Skin epidermis (tissue), 12 donors: ENCODE results near the gene DCLK3.

Experiments
- H3K27ac ChIP-seq, 21 experiments: fragments of 200-600 bp; sonication (generic) in 11 of 21; one replicate each; pipeline ENCODE4 v1.5.0; 2020; ENCODE audit warnings: mild to moderate bottlenecking in 3 of 21, inconsistent platforms in 2 of 21, moderate library complexity in 2 of 21
- H3K4me3 ChIP-seq, 7 experiments: fragments of 200-600 bp; sonication (generic) in 2 of 7; one replicate each; pipeline ENCODE4 v1.5.0; 2020; ENCODE audit warnings: inconsistent platforms in 2 of 7, mild to moderate bottlenecking in 2 of 7, moderate library complexity in 1 of 7

Gene DCLK3

DNA sequence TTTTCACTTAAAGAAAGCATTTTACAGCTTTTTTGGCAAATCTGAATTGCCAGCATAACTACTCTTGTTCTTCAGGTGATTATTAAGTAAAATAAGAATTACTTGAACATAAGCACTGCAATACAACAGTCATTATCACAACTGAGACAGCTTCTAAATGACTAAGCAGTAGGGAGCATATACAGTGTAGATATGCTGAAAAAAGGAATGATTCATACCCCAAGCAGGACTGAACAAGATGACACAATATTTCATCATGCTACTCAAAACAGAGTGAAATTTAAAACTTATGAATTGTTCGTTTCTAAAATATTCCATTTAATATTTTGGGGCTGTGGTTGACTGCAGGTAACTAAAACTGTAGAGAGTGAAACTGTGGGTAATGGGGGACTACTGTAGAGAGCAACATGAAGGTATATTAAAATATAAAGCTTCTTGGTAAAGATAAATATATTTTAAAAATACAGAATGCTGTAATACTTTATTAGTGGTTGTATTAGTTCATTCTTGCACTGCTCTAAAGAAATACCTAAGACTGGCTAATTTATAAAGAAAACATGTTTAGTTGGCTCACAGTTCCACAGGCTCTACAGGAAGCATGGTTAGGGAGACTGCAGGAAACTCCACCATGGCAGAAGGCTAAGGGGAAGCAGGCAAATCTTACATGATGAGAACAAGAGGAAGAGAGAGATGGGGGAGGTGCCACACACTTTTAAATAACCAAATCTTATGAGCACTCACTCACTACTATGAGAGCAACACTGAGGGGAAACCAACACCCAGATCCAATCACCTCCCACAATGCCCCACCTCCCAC is 84.8 kb downstream of the DCLK3 start:
- Histone ChIP-seq H3K27ac (no peak overlapping the region), H3K4me3 (no peak overlapping the region)

DNA sequence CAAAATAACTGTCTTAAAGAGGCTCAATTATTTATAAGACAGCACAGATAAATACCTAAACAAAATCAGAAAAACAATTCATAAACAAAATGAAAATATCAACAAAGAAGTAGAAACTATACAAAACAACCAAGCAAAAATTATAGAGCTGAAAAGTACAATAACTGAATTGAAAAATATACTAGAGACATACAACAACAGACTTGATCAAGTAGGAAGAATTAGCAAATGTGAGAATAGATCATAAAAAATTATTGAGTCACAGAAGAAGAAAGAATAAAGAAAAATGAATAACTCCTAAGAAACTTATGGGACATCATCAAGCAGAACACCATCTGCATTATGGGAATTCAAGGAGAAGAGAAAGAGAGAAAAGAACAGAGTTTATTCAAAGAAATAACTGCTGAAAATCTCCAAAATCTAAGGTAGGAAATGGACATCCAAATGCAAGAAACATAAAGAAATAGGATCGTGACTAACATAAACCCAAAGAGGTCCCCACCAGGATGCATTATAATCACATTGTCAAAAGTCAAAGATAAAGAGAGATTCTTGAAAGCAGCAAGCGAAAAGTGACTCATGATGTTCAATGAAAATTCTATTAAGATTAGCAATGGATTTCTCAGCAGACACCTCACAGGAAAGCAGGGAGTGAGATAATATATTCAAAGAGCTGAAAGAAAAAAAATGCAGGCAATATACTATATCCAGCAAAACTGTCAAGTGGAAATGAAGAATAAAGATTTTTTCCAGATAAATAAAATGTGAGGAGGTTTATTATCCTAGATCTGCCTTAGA is 85.9 kb downstream of the DCLK3 start:
- Histone ChIP-seq H3K4me3 (no peak overlapping the region), H3K27ac (no peak overlapping the region)

DNA sequence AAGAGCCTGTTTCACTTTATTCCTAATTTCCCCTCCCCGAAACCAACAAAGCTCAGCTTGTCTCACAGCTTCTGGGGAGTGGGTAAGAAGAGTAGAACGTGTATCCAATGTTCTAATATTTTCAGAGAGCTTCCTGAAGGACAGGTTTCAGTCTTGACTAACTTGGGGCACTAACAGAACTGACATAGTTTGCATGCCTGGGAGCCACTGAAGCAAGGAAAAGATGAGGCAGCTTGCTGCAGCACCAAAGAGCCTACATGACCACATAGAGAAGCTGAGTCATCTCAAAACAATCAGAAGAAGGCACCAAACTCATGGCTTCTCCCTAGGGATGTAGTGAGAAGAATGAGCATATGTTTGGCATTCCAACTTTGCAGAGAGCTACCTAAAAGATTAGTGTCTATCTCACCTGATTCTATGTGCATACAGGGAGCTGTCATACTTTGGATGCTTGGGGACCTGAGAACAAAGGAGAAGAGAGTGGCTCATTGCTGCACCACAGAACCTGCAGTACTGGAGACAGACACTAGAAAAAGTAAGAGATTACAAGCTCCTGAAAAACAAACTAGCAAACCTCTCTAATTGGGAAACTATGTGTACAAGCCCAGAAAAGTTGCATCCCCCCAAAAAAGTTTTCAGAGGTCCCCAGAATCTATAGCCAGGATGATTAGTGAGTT is 86.9 kb downstream of the DCLK3 start:
- no peak overlapping the region for H3K27ac ChIP-seq
- no peak overlapping the region for H3K4me3 ChIP-seq

DNA sequence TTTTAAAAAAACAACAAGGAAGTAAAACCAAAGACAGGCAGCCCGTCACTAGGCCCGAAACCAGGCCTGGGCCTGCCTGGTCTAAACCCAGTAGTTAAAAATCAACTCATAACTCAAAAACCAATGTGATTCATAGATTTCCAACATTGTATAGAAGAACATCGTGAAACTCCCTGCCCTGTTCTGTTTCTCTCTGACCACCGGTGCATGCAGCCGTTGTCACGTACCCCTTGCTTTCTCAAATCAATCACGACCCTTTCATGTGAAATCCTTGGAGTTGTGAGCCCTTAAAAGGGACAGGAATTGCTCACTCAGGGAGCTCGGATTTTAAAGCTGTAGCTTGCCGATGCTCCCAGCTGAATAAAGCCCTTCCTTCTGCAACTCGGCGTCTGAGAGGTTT is 89.5 kb downstream of the DCLK3 start:
- Histone ChIP-seq H3K4me3 (no peak overlapping the region), H3K27ac (no peak overlapping the region)

DNA sequence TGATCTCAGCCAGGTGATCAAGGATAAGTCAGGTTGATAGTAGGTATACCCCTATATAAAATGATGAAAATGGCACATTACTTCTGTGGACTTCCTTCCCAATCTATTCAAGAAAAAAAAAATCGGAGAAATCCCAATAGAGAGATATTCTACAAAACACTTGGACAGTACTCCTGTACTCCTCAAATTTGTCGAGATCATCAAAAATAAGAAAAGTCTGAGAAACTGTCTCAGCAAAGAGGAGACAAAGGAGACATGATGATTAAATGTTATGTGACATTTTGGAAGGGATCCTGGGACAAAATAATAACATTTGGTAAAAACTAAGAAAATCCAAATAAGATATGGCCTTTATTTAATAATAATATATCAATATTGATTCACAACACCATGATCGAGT is 94.6 kb downstream of the DCLK3 start:
- Histone ChIP-seq H3K4me3 (no peak overlapping the region), H3K27ac (no peak overlapping the region)

DNA sequence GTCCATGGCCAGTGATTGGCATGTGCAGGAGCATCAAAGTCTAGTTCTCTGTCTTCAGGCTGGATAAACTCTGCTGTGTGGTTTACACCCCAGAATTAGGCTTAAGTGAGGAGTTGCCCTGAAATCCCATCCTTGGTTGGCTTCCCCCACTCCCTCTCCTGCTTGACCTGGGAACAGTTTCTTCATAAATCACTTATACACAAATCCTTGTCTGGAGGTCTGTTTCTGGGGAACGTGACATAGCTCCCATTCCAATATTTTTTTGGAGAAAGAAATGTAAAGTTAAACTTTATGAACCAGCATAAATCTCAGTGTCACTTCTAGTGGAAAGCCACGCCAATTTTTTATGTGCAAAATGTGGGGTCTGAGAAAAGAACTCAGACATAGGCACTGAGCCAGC is 98.2 kb downstream of the DCLK3 start:
- H3K27ac ChIP-seq = no peak overlapping the region

DNA sequence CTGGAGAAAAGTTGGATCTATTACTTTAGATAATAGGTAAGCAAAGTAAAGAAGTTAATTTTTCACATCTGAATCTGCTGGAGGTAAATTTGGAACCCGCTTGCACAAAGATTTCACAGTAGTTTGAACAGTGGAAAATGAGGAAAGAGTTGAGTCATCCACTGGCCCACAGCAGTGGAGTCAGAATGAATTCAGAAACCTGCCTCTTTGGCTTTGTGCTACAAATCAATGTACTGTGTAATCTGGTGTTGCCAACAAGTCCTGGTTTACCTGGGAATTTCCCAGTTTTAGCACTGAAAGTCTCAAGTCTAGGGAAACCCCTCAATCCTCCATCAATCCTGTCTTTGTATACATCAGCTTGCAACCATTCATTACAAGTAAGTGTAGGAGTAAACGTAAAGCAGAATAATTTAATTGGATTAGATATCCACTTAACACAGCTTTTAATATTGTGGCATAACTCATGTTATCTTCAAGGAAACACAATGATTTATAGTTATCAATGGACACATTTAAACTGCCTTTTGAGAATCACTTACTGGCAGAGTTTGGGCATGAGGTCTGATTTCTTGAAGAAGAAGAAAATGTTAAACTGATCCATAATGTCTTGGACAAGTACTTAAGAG is 100.6 kb downstream of the DCLK3 start:
- Histone ChIP-seq H3K4me3 (no peak overlapping the region), H3K27ac (no peak overlapping the region)

More for the DNA sequence above, 98.2 kb downstream of the DCLK3 start:
- no peak overlapping the region for H3K4me3 ChIP-seq

DNA sequence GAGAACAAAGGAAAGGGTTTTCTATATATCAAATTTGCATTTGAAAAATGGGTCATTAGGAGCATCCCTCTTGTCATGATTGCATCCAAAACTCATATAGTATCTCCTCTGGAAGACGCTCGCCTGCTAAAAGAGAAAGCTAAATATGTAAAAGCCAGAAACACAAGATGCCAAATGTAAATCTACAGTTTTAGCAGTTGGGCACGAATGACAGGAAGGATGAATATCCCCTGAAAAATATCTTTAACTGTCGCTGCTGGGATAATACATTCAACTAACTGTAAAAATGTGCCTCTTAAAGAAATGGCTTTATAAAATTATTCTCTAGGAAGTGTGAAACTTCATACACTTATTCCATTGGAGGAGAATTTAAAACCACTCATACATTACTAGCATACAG is 101.7 kb downstream of the DCLK3 start:
- no peak overlapping the region for H3K27ac ChIP-seq
- H3K4me3 ChIP-seq = no peak overlapping the region
